GM12892 (cell line): ENCODE measurements around the gene BRPF1.

Experiments used
- DNase-seq: peaks from one replicate; pipeline ENCODE4 v3.0.0; 2011; ENCODE audit not compliant: insufficient read length
- FAIRE-seq: peaks from 2 replicates; lab custom pipeline; 2011; peaks lifted over from hg19 to GRCh38; lab: Jason Lieb, UNC
- POLR2A ChIP-seq: IDR thresholded peaks from 2 replicates; pipeline ENCODE4 v1.6.1; 2011; ENCODE audit warnings: low read depth, low read length, control low read depth
- POLR2AphosphoS5 ChIP-seq: IDR thresholded peaks from 2 replicates; pipeline ENCODE4 v1.6.1; 2011; ENCODE audit warnings: low read depth, low read length, control low read depth
- TAF1 ChIP-seq: IDR thresholded peaks from 2 replicates; pipeline ENCODE4 v1.6.1; 2011; ENCODE audit warnings: low read depth, mild to moderate bottlenecking, control low read depth, low read length, borderline replicate concordance

The BRPF1 gene

GRCh38 chr3:9746330-9746729 lies 14.8 kb downstream of the BRPF1 start:
- FAIRE-seq (no peak), DNase-seq (no peak)
- TF ChIP-seq POLR2A (no peak), POLR2AphosphoS5 (no peak)

GRCh38 chr3:9747267-9747666 lies 15.7 kb downstream of the BRPF1 start:
- DNase-seq = no peak
- no peak for FAIRE-seq
- TF ChIP-seq TAF1 (no peak), POLR2AphosphoS5 (no peak), POLR2A (no peak)

- FAIRE-seq (no peak), DNase-seq (no peak)
- TF ChIP-seq POLR2A (no peak), POLR2AphosphoS5 (no peak; the same call in 1 of the 2 replicates), TAF1 (no peak)
Measured at GRCh38 chr3:9748031-9748430, 16.5 kb downstream of the BRPF1 start.

- FAIRE-seq (no peak), DNase-seq (no peak)
- TF ChIP-seq TAF1 (no peak), POLR2A (no peak), POLR2AphosphoS5 (no peak)
Measured at GRCh38 chr3:9749296-9749644, 17.7 kb downstream of the BRPF1 start.

- 0 out of 2 replicates have a peak, but pooled peaks have one; percentile 22 for TF ChIP-seq POLR2AphosphoS5
- 0 out of 2 replicates have a peak, but pooled peaks have one; percentile 33 for TF ChIP-seq TAF1
- peak; percentile 25; the same call in 1 of the 2 replicates for TF ChIP-seq POLR2A
- peak; percentile 90 for FAIRE-seq
- peak; percentile 98 for DNase-seq
Measured at GRCh38 chr3:9749645-9750555, 18.4 kb downstream of the BRPF1 start, which contains the start of gene OGG1. OGG1 (plus strand) TSS chr3:9749952; CDS start chr3:9750287, 335 bp downstream.

- no peak for TF ChIP-seq TAF1
- no peak for TF ChIP-seq POLR2AphosphoS5
- no peak for TF ChIP-seq POLR2A
- FAIRE-seq (peak; percentile 50), DNase-seq (no peak)
Measured at GRCh38 chr3:9750556-9751411, 19.2 kb downstream of the BRPF1 start.

- no peak for FAIRE-seq
- DNase-seq = no peak
- TF ChIP-seq POLR2AphosphoS5 (no peak), POLR2A (no peak), TAF1 (no peak)
Measured at GRCh38 chr3:9754678-9755077, 23.1 kb downstream of the BRPF1 start.

- TF ChIP-seq POLR2AphosphoS5 (no peak), POLR2A (no peak), TAF1 (no peak)
- DNase-seq (no peak), FAIRE-seq (no peak)
Measured at GRCh38 chr3:9757427-9757826, 25.9 kb downstream of the BRPF1 start.

GRCh38 chr3:9760779-9761505 lies 29.4 kb downstream of the BRPF1 start:
- FAIRE-seq (no peak), DNase-seq (no peak)
- TF ChIP-seq TAF1 (no peak), POLR2AphosphoS5 (no peak), POLR2A (no peak)

- FAIRE-seq = no peak
- DNase-seq = no peak
- TF ChIP-seq POLR2A (no peak), TAF1 (no peak), POLR2AphosphoS5 (no peak)
Measured at GRCh38 chr3:9761919-9762318, 30.4 kb downstream of the BRPF1 start.
